GM12878 (cell line): ENCODE measurements around the gene MFN1. TPM values are rescaled to one million over a fixed set of nuclear protein-coding genes. Genes with fewer than 3 reads are reported as not detected.

Source experiments
- ATAC-seq: fragments of 200-7000 bp; cut with Tn5 transposase; 3 replicates; pipeline ENCODE4 v1.9.1; 2020; ENCODE audit warnings: mild to moderate bottlenecking, moderate library complexity
- BruUV-seq: library from RNA; stranded (reverse); fragments of 400-500 nt; replicated peaks from 2 replicates; lab custom pipeline; 2021; lab: Mats Ljungman, UMichigan
- CTCF ChIA-PET: fragments of 300-600 bp; sonication (Branson Sonifier 250); formaldehyde crosslinking; extraction: SDS; loops from one replicate; lab custom pipeline; 2021; ENCODE audit warnings: inconsistent platforms; lab: Yijun Ruan, JAX
- POLR2A ChIA-PET: fragments of 350-600 bp; formaldehyde crosslinking; extraction: SDS; loops from one replicate; lab custom pipeline; 2021; ENCODE audit warnings: inconsistent platforms; lab: Charles Lee
- RAD21 ChIA-PET: fragments of 300-600 bp; sonication (Branson Sonifier 250); formaldehyde crosslinking; loops from one replicate; lab custom pipeline; 2023; ENCODE audit warnings: antibody characterized with exemption; ENCODE audit not compliant: unreplicated experiment; lab: Charles Lee
- SMC1A ChIA-PET: fragments of 300-600 bp; sonication (Branson Sonifier 250); formaldehyde crosslinking; loops from one replicate; lab custom pipeline; 2023; ENCODE audit not compliant: unreplicated experiment, uncharacterized antibody; lab: Charles Lee
- DNase-seq: peaks from one replicate; pipeline ENCODE4 v3.0.0-alpha.2; 2011; ENCODE audit warnings: low read depth, low spot score
- FAIRE-seq: peaks from 3 replicates; lab custom pipeline; 2011; peaks lifted over from hg19 to GRCh38; lab: Jason Lieb, UNC
- H2AFZ ChIP-seq: 2 replicates; pipeline ENCODE4 v1.6.0; 2011; ENCODE audit warnings: low read depth, low read length, control low read depth; ENCODE audit not compliant: control insufficient read depth
- H3K27ac ChIP-seq: 2 replicates; pipeline ENCODE4 v1.5.1; 2011; ENCODE audit warnings: control low read depth; ENCODE audit not compliant: control insufficient read depth, insufficient read depth
- H3K27me3 ChIP-seq, 2 experiments: replicated peaks in 1 of 2; 2 replicates each; pipeline versions ENCODE4 v1.6.0 to v1.6.1; 2011; ENCODE audit warnings: low read length in 1 of 2; ENCODE audit not compliant: control insufficient read depth in 2 of 2, insufficient read depth in 2 of 2
- H3K36me3 ChIP-seq, 2 experiments: 2 replicates each; pipeline ENCODE4 v1.5.1; 2011; ENCODE audit warnings: low read length in 1 of 2; ENCODE audit not compliant: control insufficient read depth in 2 of 2, insufficient read depth in 2 of 2
- H3K4me1 ChIP-seq: 2 replicates; pipeline ENCODE4 v1.6.1; 2011; ENCODE audit warnings: mild to moderate bottlenecking, low read length, moderate library complexity, mixed read lengths; ENCODE audit not compliant: control insufficient read depth, insufficient read depth
- H3K4me2 ChIP-seq: 2 replicates; pipeline ENCODE4 v1.6.0; 2011; ENCODE audit warnings: control low read depth; ENCODE audit not compliant: control insufficient read depth, insufficient read depth
- H3K4me3 ChIP-seq: fragments of 200-600 bp; sonication (generic); 2 replicates; pipeline ENCODE4 v1.5.1; 2016
- H3K79me2 ChIP-seq: 2 replicates; pipeline ENCODE4 v1.6.0; 2011; ENCODE audit warnings: low read length; ENCODE audit not compliant: control insufficient read depth, insufficient read depth
- H3K9ac ChIP-seq: 2 replicates; pipeline ENCODE4 v1.8.0; 2011; ENCODE audit warnings: low read length, control low read depth, mixed read lengths; ENCODE audit not compliant: control insufficient read depth, insufficient read depth
- H3K9me3 ChIP-seq: replicated peaks from 3 replicates; pipeline ENCODE4 v1.5.1; 2011; ENCODE audit warnings: mild to moderate bottlenecking, low read length; ENCODE audit not compliant: control insufficient read depth, insufficient read depth
- H4K20me1 ChIP-seq: 2 replicates; pipeline ENCODE4 v1.6.0; 2011; ENCODE audit not compliant: control insufficient read depth, insufficient read depth
- BCL11A ChIP-seq: IDR thresholded peaks from 2 replicates; pipeline ENCODE4 v1.6.1; 2011; ENCODE audit warnings: low read depth, low read length
- CBX3 ChIP-seq: fragments of 200-600 bp; sonication (generic); IDR thresholded peaks from 2 replicates; pipeline ENCODE4 v1.6.1; 2016; ENCODE audit warnings: low read depth, borderline replicate concordance
- SIX5 ChIP-seq: IDR thresholded peaks from 2 replicates; pipeline ENCODE4 v1.6.1; 2011; ENCODE audit warnings: mild to moderate bottlenecking, low read depth, low read length, moderate library complexity; ENCODE audit not compliant: severe bottlenecking
- STAT3 ChIP-seq: IDR thresholded peaks from 2 replicates; pipeline ENCODE4 v1.6.1; 2011; ENCODE audit warnings: low read depth, low read length, improper control_type of control experiment
- ZNF217 ChIP-seq: fragments of 450-650 bp; IDR thresholded peaks from 2 replicates; pipeline ENCODE4 v1.6.1; 2017; ENCODE audit warnings: antibody characterized with exemption, mild to moderate bottlenecking
- WGBS: methylation state at CpG from one replicate; pipeline ENCODE4 v1.1.6; 2016; ENCODE audit warnings: low lambda C conversion rate; ENCODE audit not compliant: insufficient replicate concordance, insufficient coverage; ENCODE audit errors: missing lambda C conversion rate; 5-methylcytosine and 5-hydroxymethylcytosine counted together
- in situ Hi-C: fragments of 300-500 bp; cut with MboI; formaldehyde crosslinking; loops from 9 replicates; pipeline ENCODE4 v1.14.3; 2018; ENCODE audit warnings: mixed read lengths
- intact Hi-C: fragments of 100-400 bp; cut with micrococcal nuclease; formaldehyde crosslinking; loops from one replicate; pipeline ENCODE4 v1.14.2; 2022; ENCODE audit not compliant: unreplicated experiment
- polyA plus RNA-seq, 11 experiments: library from polyadenylated mRNA; depleted of rRNA in 4 of 11; unstranded in 6 of 11; stranded (reverse) in 5 of 11; fragments of >200 nt; fragmentation: Nextera tagmentation in 4 of 11; fragmentation: Illumina TruSeq in 1 of 11; extraction: Ambion mirVana in 4 of 11; extraction: Trizol in 1 of 11; gene quantifications; 1 replicate in 1 of 11; 2 replicates in 10 of 11; pipeline versions ENCODE4 v1.2.1 to v1.2.3, GENCODE V29; 2011 to 2016; ENCODE audit warnings: inconsistent platforms in 2 of 11, missing spikeins in 2 of 11, low read depth in 1 of 11
- total RNA-seq, 4 experiments: library from RNA; depleted of rRNA in 3 of 4; stranded (reverse); fragments of >200 nt in 3 of 4; fragmentation: Illumina TruSeq in 1 of 4; extraction: Trizol in 1 of 4; gene quantifications; 2 replicates each; pipeline versions ENCODE4 v1.2.1 to v1.2.3, GENCODE V29; 2013 to 2021
- TF ChIP-seq, protein P1 (sequence below): IDR thresholded peaks from 2 replicates; pipeline ENCODE4 v1.6.1; 2011; ENCODE audit warnings: borderline replicate concordance, low read depth, mild to moderate bottlenecking, moderate library complexity, low read length; ENCODE audit not compliant: insufficient read depth, poor library complexity, severe bottlenecking
- TF ChIP-seq, protein P2 (sequence below): fragments of 450-650 bp; IDR thresholded peaks from 2 replicates; pipeline ENCODE4 v1.6.1; 2017; ENCODE audit warnings: mild to moderate bottlenecking
- TF ChIP-seq, protein P3 (sequence below): fragments of 450-650 bp; IDR thresholded peaks from 2 replicates; pipeline ENCODE4 v1.6.1; 2017; ENCODE audit warnings: low read depth, mild to moderate bottlenecking, moderate library complexity
- TF ChIP-seq, protein P4 (sequence below): fragments of 450-650 bp; IDR thresholded peaks from 2 replicates; pipeline ENCODE4 v1.6.1; 2014; ENCODE audit warnings: mild to moderate bottlenecking

The MFN1 gene
- total and polyA plus RNA-seq, 10 of the 15 experiments (the other 5 are each of a cell fraction or from before 2014, with no cell fraction given): 14.4 to 120 (median 39.8) TPM

DNA sequence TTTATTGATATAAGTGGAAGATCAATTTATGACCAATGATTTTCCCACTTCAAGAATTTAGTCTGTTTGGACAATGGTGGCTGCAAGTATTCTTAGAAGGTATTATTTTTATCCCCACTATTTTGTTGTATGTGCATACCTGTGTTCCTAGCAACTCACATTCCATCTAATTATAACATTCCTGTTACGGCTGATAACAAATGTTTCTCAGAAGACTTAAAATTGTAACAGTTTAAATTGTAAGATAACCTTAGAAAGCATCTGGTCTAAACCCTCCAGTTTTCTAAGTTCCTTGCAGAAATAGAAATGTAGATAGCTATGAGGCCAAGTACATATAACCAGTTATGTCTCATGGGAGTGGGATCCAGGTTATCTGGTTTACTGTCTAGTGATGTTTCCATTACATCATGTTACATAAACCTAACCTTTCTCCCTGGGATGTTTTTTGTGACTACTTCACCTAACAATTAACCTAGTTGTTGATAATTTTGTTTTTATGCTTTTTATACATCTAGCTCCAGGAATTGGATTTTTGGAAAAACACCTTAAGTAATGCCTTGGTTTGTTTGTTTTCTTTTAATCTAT is 11.1 kb upstream of the MFN1 start:
- intact Hi-C loops: no loop called here
- peaks cover 3 to 23% of the 10 kb centered on the region in 2 experiments for H3K36me3 ChIP-seq
- no peaks in the 10 kb centered on the region; the same call in 2 of the 3 replicates for H3K9me3 ChIP-seq
- no peaks in the 10 kb centered on the region for H3K4me1 ChIP-seq
- in situ Hi-C loops: loop anchor here (25.0 kb wide), 1 partner anchor 1276 kb away; the partner anchor contains the start of gene TTC14
- RAD21 ChIA-PET: no interaction called here
- BruUV-seq: no TSS peak
- WGBS: 96% methylated on average over 1 of the region's 1 CpG
- no peak overlapping the region for H3K27ac ChIP-seq
- no peak overlapping the region for H3K4me2 ChIP-seq
- no peak for FAIRE-seq
- DNase-seq: no peak
- POLR2A ChIA-PET: interaction anchor here (0.5 to 1.3 kb wide), 3 partner anchors 10 to 1609 kb away, joined by 3 to 8 read pairs (median 4); partner anchors contain the start of gene MFN1
- no peak overlapping the region for H2AFZ ChIP-seq
- no peaks in the 10 kb centered on the region for H3K27me3 ChIP-seq
- no peak overlapping the region for H3K4me3 ChIP-seq
- H4K20me1 ChIP-seq: no peaks in the 10 kb centered on the region
- SMC1A ChIA-PET: interaction anchor here (1.0 kb wide), 1 partner anchor 9 kb away, joined by 3 read pairs; no protein-coding TSS in a partner anchor
- no peak for ATAC-seq
- no peak overlapping the region for H3K9ac ChIP-seq
- TF ChIP-seq, protein P1, sequence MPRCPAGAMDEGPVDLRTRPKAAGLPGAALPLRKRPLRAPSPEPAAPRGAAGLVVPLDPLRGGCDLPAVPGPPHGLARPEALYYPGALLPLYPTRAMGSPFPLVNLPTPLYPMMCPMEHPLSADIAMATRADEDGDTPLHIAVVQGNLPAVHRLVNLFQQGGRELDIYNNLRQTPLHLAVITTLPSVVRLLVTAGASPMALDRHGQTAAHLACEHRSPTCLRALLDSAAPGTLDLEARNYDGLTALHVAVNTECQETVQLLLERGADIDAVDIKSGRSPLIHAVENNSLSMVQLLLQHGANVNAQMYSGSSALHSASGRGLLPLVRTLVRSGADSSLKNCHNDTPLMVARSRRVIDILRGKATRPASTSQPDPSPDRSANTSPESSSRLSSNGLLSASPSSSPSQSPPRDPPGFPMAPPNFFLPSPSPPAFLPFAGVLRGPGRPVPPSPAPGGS: no peak
- TF ChIP-seq SIX5 (no peak), CBX3 (no peak), STAT3 (no peak), ZNF217 (no peak), BCL11A (no peak)
- TF ChIP-seq, protein P2, sequence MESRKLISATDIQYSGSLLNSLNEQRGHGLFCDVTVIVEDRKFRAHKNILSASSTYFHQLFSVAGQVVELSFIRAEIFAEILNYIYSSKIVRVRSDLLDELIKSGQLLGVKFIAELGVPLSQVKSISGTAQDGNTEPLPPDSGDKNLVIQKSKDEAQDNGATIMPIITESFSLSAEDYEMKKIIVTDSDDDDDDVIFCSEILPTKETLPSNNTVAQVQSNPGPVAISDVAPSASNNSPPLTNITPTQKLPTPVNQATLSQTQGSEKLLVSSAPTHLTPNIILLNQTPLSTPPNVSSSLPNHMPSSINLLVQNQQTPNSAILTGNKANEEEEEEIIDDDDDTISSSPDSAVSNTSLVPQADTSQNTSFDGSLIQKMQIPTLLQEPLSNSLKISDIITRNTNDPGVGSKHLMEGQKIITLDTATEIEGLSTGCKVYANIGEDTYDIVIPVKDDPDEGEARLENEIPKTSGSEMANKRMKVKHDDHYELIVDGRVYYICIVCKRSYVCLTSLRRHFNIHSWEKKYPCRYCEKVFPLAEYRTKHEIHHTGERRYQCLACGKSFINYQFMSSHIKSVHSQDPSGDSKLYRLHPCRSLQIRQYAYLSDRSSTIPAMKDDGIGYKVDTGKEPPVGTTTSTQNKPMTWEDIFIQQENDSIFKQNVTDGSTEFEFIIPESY: no peak
- TF ChIP-seq, protein P3, sequence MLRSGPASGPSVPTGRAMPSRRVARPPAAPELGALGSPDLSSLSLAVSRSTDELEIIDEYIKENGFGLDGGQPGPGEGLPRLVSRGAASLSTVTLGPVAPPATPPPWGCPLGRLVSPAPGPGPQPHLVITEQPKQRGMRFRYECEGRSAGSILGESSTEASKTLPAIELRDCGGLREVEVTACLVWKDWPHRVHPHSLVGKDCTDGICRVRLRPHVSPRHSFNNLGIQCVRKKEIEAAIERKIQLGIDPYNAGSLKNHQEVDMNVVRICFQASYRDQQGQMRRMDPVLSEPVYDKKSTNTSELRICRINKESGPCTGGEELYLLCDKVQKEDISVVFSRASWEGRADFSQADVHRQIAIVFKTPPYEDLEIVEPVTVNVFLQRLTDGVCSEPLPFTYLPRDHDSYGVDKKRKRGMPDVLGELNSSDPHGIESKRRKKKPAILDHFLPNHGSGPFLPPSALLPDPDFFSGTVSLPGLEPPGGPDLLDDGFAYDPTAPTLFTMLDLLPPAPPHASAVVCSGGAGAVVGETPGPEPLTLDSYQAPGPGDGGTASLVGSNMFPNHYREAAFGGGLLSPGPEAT: no peak
- TF ChIP-seq, protein P4, sequence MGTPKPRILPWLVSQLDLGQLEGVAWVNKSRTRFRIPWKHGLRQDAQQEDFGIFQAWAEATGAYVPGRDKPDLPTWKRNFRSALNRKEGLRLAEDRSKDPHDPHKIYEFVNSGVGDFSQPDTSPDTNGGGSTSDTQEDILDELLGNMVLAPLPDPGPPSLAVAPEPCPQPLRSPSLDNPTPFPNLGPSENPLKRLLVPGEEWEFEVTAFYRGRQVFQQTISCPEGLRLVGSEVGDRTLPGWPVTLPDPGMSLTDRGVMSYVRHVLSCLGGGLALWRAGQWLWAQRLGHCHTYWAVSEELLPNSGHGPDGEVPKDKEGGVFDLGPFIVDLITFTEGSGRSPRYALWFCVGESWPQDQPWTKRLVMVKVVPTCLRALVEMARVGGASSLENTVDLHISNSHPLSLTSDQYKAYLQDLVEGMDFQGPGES: no peak
- CTCF ChIA-PET: interaction anchor here (0.7 to 1.5 kb wide), 3 partner anchors 10 to 20 kb away, joined by 3 to 5 read pairs (median 3); no protein-coding TSS in a partner anchor
- no peaks in the 10 kb centered on the region for H3K79me2 ChIP-seq
